Measurements from ENCODE around the gene XIRP1.

- TF ChIP-seq CTCF (IDR thresholded peaks at IDR 0.05) (no peak), EZH2 (IDR thresholded peaks at IDR 0.05; ENCODE audit: borderline replicate concordance, insufficient read depth, low read depth, low read length, poor library complexity, severe bottlenecking) (no peak)
Measured at GRCh38 chr3:39237027-39237426, 44.6 kb upstream of the XIRP1 start.
